ENCODE measurements around the gene AMBRA1.

AMBRA1 gene, protein sequence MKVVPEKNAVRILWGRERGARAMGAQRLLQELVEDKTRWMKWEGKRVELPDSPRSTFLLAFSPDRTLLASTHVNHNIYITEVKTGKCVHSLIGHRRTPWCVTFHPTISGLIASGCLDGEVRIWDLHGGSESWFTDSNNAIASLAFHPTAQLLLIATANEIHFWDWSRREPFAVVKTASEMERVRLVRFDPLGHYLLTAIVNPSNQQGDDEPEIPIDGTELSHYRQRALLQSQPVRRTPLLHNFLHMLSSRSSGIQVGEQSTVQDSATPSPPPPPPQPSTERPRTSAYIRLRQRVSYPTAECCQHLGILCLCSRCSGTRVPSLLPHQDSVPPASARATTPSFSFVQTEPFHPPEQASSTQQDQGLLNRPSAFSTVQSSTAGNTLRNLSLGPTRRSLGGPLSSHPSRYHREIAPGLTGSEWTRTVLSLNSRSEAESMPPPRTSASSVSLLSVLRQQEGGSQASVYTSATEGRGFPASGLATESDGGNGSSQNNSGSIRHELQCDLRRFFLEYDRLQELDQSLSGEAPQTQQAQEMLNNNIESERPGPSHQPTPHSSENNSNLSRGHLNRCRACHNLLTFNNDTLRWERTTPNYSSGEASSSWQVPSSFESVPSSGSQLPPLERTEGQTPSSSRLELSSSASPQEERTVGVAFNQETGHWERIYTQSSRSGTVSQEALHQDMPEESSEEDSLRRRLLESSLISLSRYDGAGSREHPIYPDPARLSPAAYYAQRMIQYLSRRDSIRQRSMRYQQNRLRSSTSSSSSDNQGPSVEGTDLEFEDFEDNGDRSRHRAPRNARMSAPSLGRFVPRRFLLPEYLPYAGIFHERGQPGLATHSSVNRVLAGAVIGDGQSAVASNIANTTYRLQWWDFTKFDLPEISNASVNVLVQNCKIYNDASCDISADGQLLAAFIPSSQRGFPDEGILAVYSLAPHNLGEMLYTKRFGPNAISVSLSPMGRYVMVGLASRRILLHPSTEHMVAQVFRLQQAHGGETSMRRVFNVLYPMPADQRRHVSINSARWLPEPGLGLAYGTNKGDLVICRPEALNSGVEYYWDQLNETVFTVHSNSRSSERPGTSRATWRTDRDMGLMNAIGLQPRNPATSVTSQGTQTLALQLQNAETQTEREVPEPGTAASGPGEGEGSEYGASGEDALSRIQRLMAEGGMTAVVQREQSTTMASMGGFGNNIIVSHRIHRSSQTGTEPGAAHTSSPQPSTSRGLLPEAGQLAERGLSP (N-terminal part only)

DNA sequence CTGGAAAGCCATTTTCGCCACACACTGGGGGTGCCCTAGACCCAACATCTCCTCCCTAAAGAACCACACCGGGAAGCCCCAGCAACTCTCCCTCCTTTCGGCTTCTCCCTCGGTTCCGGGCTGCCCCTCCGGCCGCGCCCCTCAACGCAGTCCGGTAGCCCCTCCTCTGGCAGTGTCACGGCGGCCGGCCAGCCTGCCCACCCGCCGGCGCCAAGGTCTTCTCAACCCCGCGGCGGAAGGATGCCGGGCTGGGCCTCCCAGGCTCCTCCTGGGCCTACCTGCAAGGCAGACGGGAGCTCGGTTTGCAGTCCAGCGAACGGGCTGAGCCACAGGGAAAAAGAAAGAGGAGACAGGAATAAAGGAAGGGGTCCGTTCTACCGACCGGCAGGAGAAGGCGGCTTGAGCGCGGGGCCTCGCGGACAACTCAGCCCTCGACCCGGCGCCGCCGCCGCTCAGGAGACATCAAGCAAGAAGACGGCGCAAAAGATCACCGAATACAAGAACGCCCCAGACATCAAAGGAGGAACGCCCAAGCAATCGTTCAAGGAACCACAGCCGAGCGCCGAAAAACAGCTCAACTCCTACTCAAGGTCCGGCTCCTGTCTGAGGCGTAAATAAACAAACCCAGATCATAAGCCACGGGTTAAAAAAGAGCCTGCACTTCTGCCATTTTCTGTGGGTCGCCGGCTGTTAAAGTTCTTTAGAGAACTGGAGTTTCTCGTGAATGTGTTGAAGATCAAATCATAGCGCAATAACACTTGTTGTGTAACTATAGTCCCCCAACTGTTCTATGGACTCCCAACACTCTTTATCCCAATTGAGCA, at the start of gene AMBRA1:
AMBRA1 (minus strand) TSS at position 474 of the 824 bp plus-strand sequence. CDS start 45,643 bp downstream, outside the sequence.
- peak; percentile 74 for DNase-seq (ENCODE audit: low read depth)

DNA sequence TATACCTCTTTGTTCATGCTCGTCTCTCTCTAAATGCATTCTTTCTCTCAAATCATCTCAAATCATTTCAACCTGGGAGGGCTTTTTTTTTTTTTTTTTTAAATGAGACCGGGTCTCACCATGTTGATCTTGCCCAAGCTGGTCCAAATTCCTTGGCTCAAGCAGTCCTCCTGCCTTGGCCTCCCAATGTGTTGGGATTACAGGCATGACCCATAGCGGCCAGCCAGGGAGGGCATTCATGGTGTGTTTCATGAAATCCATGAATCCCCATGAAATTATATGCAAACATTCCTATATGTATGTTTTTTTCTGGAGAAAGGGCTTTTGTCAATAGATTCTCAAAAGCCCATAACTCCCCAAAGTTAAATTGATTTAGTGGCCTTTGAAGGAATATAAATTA, 49.7 kb upstream of the AMBRA1 start:
- no peak for DNase-seq (ENCODE audit: low read depth)

DNA sequence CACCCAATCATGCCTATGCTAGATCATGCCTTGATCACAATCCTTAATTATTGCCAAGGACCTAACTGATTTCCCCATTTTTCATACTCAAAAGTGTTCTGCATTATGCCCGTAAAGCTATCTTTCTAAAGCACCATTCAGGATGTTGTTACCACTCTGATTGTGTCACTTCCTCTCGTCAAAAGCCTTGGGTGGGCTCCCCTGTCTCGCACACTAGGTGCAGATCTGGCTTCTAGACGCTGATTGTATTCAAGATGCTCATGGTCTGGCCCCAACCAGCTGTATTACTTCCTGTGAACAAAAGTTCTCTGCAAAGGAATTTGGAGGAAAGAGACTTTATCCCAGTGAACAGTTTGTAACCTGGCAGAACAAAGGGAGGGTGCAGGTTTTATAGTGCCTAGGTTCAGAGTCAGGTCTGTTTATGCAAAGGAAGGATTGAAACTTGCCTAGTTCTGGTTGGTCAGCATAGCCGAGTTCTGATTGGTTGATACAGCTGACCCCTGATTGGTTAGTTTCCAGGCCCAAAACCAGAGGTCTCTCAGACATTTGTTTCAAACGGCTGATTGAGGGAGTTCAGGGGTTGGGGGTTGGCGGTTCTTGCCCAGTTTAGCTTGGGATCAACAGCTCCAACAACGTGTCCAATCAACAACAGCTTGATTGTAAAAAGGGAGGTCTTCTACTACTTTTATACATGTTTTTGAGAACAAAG, 49.0 kb upstream of the AMBRA1 start:
- no peak for DNase-seq (ENCODE audit: low read depth)

DNA sequence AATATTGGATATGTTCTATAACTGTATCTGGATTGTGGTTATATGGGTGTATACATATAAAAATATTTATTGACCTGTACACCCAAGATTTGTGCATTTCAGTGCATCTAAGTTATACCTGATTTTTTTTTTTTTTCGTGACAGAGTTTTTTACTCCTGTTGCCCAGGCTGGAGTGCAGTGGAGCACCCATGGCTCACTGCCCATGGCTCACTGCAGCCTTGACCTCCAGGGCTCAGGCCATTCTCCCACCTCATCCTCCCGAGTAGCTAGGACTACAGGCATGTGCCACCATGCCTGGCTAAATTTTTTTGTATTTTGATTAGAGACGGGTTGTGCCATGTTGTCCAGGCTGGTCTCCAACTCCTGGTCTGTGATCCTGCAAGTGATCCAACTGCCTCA, 47.8 kb upstream of the AMBRA1 start:
- DNase-seq (ENCODE audit: low read depth), result no peak

DNA sequence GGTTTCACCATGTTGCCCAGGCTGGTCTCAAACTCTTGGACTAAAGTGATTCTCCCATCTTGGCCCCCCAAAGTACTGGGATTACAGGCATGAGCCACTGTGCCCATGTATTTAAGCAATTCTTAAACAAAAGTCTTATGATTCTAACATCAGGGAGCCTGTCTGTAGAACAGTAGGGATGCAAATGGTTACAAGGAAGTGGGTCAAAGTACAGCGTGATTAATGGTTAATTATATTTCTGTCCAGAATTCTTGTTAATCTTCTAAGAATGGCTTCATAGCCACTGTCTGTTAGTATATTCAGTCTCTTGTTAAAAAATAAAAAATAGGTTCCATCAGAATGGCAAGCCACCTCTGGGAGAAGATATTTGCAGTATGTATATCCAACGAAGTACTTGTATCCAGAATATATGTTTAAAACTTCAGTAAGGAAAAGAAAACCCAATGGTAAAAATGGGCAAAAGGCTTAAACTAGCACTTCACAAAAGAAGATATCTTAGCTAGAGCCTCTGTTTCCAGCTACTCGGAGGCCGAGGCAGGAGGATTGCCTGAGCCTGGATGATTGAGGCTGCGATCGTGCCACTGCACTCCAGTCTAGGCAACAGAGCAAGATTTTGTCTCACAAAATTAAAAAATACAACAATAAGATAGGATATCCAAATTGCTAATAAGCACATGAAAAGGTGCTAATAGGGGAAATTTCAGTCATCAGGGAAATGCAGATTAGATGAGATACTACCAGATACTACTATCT, 46.4 kb upstream of the AMBRA1 start:
- DNase-seq (ENCODE audit: low read depth), result no peak

GRCh38 chr11:46639197-46639839, 45.5 kb upstream of the AMBRA1 start:
- no peak for DNase-seq (ENCODE audit: low read depth)

- DNase-seq (ENCODE audit: low read depth), result no peak
Observed at GRCh38 chr11:46637546-46637945, 43.7 kb upstream of the AMBRA1 start.

GRCh38 chr11:46635557-46636139, 41.8 kb upstream of the AMBRA1 start:
- DNase-seq (ENCODE audit: low read depth), result no peak

DNA sequence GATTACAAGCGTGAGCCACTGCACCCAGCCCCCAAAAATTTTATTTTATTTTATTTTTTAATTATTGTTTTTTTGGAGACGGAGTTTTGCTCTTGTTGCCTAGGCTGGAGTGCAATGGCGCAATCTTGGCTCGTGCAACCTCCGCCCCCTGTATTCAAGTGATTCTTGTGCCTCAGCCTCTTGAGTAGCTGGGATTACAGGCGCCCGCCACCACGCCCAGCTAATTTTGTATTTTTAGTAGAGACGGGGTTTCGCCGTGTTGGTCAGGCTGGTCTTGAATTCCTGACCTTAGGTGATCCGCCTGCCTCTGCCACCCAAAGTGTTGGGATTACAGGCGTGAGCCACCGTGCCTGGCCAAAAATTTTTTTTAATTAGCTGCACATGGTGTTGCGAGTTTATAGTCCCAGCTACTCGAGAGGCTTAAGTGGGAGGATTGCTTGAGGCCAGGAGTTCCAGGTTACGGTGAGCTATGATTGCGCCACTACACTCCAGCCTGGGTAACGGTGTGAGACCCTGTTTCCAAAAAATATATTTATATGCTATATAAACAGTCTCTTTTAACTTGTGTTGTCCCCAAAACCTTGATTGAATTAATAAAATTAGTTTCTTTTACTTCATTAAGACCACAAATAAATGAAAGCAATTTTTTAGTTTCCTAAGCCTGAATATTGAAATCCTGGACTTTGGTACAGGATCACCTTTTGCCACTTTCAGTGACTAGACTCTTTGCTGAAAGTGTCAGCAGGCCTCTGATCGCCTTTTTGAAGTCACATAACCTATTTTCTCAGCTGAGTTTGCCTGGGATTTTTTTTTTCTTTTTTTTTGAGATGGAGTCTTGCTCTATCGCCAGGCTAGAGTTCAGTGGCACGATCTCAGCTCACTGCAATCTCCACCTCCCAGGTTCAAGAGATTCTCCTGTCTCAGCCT, 39.7 kb upstream of the AMBRA1 start:
- DNase-seq (ENCODE audit: low read depth), result no peak

- DNase-seq (ENCODE audit: low read depth), result no peak
Observed at GRCh38 chr11:46632502-46632901, 38.7 kb upstream of the AMBRA1 start.

GRCh38 chr11:46631676-46632075, 37.9 kb upstream of the AMBRA1 start:
- DNase-seq (ENCODE audit: low read depth), result no peak

DNA sequence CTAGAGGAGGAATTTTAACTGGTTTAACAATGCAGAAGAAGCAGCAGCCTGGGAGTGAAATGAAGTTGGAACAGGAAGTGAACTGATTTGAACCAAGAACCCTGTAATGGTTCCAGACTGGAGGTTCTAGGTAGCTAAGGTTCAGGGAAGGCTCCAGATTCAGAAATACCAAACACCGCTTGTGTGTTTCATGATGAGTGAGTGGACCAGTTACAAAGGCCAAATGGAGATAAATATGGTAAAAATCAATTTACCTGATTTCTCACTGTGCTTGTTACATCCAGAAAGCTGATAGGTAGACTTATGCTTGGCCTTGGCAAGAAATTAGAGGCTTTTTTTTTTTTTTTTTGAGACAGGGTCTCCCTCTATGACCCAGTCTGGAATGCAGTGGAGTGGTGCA, 36.4 kb upstream of the AMBRA1 start:
- DNase-seq (ENCODE audit: low read depth), result no peak

DNA sequence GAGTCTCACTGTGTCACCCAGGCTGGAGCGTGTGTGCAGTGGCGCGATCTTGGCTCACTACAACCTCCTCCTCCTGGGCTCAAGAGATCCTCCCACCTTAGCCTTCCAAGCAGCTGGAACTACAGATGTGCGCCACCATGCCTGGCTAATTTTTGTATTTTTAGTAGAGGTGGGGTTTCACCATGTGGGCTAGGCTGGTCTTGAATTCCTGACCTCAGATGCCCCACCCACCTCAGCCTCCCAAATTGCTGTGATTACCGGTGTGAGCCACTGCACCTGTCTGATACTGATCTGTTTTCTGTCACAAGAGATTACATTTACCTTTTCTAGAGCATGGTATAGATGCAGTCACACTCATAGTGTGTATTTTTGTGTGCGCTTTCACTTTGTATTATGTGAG, 35.1 kb upstream of the AMBRA1 start:
- no peak for DNase-seq (ENCODE audit: low read depth)

- no peak for DNase-seq (ENCODE audit: low read depth)
Observed at GRCh38 chr11:46625406-46625805, 31.6 kb upstream of the AMBRA1 start.

- no peak for DNase-seq (ENCODE audit: low read depth)
Observed at GRCh38 chr11:46618837-46619236, 25.0 kb upstream of the AMBRA1 start.

DNA sequence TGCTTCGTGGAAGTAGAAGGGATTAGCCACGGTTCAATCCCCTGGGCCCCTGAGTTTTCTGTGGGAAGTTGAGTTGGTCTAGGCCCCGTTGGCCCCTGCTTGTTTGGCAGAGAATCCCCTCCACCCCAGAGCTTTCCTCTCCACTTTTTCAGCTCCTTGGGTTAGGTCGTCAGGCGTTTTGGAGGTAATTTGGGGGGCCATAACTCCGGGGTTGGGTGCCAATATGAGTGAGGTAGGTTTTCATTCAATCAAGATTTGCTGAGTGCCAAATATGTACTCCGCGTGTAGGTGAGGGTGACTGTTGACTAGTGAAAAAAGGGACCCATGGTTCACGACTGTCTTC, 24.1 kb upstream of the AMBRA1 start:
- DNase-seq (ENCODE audit: low read depth), result no peak

GRCh38 chr11:46617134-46617971, 23.5 kb upstream of the AMBRA1 start, which contains the start of the genes ATG13 and HARBI1:
ATG13 (plus strand) TSS chr11:46617553; CDS start chr11:46644292, 26,739 bp downstream.
HARBI1 (minus strand) TSS chr11:46617227; CDS start chr11:46616237, 990 bp downstream.
- DNase-seq (ENCODE audit: low read depth), result peak; percentile 62
